Measurements from ENCODE around the gene KLHL29. TPM values are rescaled to one million over a fixed set of nuclear protein-coding genes. Genes with fewer than 3 reads are reported as not detected.

Gene KLHL29
- total RNA-seq, 6 experiments from 2014 or later: 1.2 to 10.2 (median 6.4) TPM

GRCh38 chr2:23604731-23605130, 219.8 kb downstream of the KLHL29 start:
- Histone ChIP-seq H3K4me1 (no peaks in the 10 kb centered on the region), H3K27ac (no peak overlapping the region), H3K36me3 (no peaks in the 10 kb centered on the region), H3K4me3 (no peak overlapping the region), H3K9me3 (no peaks in the 10 kb centered on the region), H3K27me3 (no peaks in the 10 kb centered on the region)
- ATAC-seq (peak in 1 of 4 donors; percentile 28), DNase-seq (peak in 1 of 3 donors; percentile 39)
- 90% methylated on average over 6 of the region's 7 CpGs for WGBS (ENCODE audit: insufficient coverage, low coverage, low lambda C conversion rate, missing lambda C conversion rate)
- intact Hi-C loops (cut with DNase I): no loop called here
- TF ChIP-seq POLR2A (IDR thresholded peaks at IDR 0.05): no peak
- no peak for TF ChIP-seq CTCF (IDR thresholded peaks at IDR 0.05)

- 95% methylated on average over 8 of the region's 11 CpGs for WGBS (ENCODE audit: insufficient coverage, low coverage, low lambda C conversion rate, missing lambda C conversion rate)
- H3K4me1 ChIP-seq: no peaks in the 10 kb centered on the region
- no peaks in the 10 kb centered on the region for H3K9me3 ChIP-seq
- no peak overlapping the region for H3K4me3 ChIP-seq
- no peaks in the 10 kb centered on the region for H3K36me3 ChIP-seq
- ATAC-seq: no peak
- DNase-seq: peak in 1 of 3 donors; percentile 23
- intact Hi-C loops (cut with DNase I): no loop called here
- H3K27ac ChIP-seq: no peak overlapping the region
- H3K27me3 ChIP-seq: no peaks in the 10 kb centered on the region
- no peak for TF ChIP-seq CTCF (IDR thresholded peaks at IDR 0.05)
- TF ChIP-seq POLR2A (IDR thresholded peaks at IDR 0.05): no peak
Observed at GRCh38 chr2:23605236-23605635, 220.3 kb downstream of the KLHL29 start.

- WGBS (ENCODE audit: insufficient coverage, low coverage, low lambda C conversion rate, missing lambda C conversion rate): 92% methylated on average over 7 of the region's 9 CpGs
- Histone ChIP-seq H3K4me1 (no peaks in the 10 kb centered on the region), H3K27ac (no peak overlapping the region), H3K36me3 (no peaks in the 10 kb centered on the region), H3K4me3 (no peak overlapping the region), H3K9me3 (no peaks in the 10 kb centered on the region), H3K27me3 (no peaks in the 10 kb centered on the region)
- no peak for ATAC-seq
- intact Hi-C loops (cut with DNase I): no loop called here
- TF ChIP-seq POLR2A (IDR thresholded peaks at IDR 0.05) (no peak), CTCF (IDR thresholded peaks at IDR 0.05) (no peak)
- no peak for DNase-seq
Observed at GRCh38 chr2:23606196-23606595, 221.2 kb downstream of the KLHL29 start.

- intact Hi-C loops (cut with DNase I): no loop called here
- no peak for ATAC-seq
Observed at GRCh38 chr2:23606968-23607367, 222.0 kb downstream of the KLHL29 start.

More at GRCh38 chr2:23606968-23607367, 222.0 kb downstream of the KLHL29 start:
- H3K27me3 ChIP-seq: no peaks in the 10 kb centered on the region
- no peak overlapping the region for H3K27ac ChIP-seq
- DNase-seq: no peak
- peaks cover 0 to 3% (median 0%) of the 10 kb centered on the region in 4 donors for H3K9me3 ChIP-seq
- H3K4me1 ChIP-seq: no peaks in the 10 kb centered on the region
- no peak for TF ChIP-seq CTCF (IDR thresholded peaks at IDR 0.05)
- no peak for TF ChIP-seq POLR2A (IDR thresholded peaks at IDR 0.05)
- H3K36me3 ChIP-seq: no peaks in the 10 kb centered on the region
- H3K4me3 ChIP-seq: no peak overlapping the region
